Cardiac muscle cell (in vitro differentiated cells and primary cell): ENCODE results near the gene HOXC5. TPM values are rescaled to one million over a fixed set of nuclear protein-coding genes. Genes with fewer than 3 reads are reported as not detected.

Experiments used
- DNase-seq, 2 donors: peaks; one replicate each; pipeline versions ENCODE4 v3.0.0 to v3.0.0-alpha.2; 2010 to 2017; ENCODE audit warnings: low read depth in 1 of 2, low spot score in 1 of 2
- H3K27ac ChIP-seq: fragments of 200-600 bp; sonication (generic); 2 replicates; pipeline ENCODE4 v1.5.1; 2016
- H3K27me3 ChIP-seq: fragments of 200-600 bp; sonication (generic); 2 replicates; pipeline ENCODE4 v1.6.0; 2016; ENCODE audit warnings: control low read depth
- H3K36me3 ChIP-seq: fragments of 200-600 bp; sonication (generic); 2 replicates; pipeline ENCODE4 v1.5.1; 2016; ENCODE audit warnings: control low read depth
- H3K4me1 ChIP-seq: fragments of 200-600 bp; sonication (generic); 2 replicates; pipeline ENCODE4 v1.8.1; 2017; ENCODE audit warnings: low read depth, mild to moderate bottlenecking, mixed run types
- H3K4me3 ChIP-seq: fragments of 200-600 bp; sonication (generic); 2 replicates; pipeline ENCODE4 v1.5.1; 2016; ENCODE audit warnings: mild to moderate bottlenecking
- H3K9me3 ChIP-seq: fragments of 200-600 bp; sonication (generic); 2 replicates; pipeline ENCODE4 v1.5.1; 2017; ENCODE audit warnings: low read depth, mild to moderate bottlenecking, control low read depth
- polyA plus RNA-seq: library from polyadenylated mRNA; unstranded; fragments of >200 nt; fragmentation: Nextera tagmentation; extraction: Ambion mirVana; gene quantifications from 2 replicates; pipeline ENCODE4 v1.2.1, GENCODE V29; 2016
- total RNA-seq: library from RNA; depleted of rRNA; stranded (reverse); fragments of >200 nt; gene quantifications from 2 replicates; pipeline ENCODE4 v1.2.3, GENCODE V29; 2016
- TF ChIP-seq, protein P1 (sequence below): IDR thresholded peaks from 2 replicates; pipeline ENCODE4 v1.5.1; 2012; ENCODE audit warnings: low read depth, mild to moderate bottlenecking, low read length

Gene HOXC5
- total and polyA plus RNA-seq, 2 experiments from 2014 or later = not detected

DNA sequence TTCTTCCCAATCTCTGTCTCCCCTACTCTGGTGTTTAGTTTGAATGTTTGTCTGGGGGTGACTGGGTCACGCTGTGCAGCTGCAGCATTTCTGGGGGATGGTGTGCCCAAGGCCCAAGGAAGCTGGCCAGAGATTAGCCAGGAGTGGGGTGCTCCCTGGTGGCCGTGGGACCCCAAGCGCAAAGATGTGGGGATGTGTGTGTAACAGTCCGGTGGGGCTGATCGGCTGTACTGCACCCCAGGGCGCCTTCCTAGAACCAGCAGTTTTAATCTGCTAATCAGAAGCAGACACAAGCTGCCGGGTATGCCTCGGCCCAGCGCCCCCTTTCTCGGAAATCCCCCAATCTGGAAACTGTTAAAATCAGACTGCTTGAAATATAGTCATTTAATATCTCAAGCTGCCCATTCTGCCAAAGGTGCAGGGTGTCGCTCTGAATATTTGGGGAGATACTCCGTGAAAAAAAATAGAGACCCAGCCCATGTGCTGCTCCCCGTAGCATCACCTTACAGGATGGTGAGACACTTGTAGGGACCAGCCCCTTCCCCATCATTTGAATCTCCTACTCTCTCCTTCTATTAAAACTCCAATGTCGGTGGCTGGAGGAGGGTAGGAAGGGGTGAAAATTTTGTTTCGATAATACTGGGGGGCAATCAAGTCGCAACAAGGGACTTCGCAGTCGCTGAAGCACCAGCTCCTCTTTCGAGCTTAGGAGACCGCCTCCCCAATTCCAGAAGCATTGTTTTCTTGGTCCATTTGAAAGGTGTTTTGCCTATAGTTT lies 28.6 kb upstream of the HOXC5 start:
- Histone ChIP-seq H3K4me1 (no peaks in the 10 kb centered on the region), H3K36me3 (no peaks in the 10 kb centered on the region), H3K27ac (no peak overlapping the region), H3K27me3 (peaks cover 100% of the 10 kb centered on the region), H3K9me3 (no peaks in the 10 kb centered on the region), H3K4me3 (no peak overlapping the region)
- TF ChIP-seq, protein P1, sequence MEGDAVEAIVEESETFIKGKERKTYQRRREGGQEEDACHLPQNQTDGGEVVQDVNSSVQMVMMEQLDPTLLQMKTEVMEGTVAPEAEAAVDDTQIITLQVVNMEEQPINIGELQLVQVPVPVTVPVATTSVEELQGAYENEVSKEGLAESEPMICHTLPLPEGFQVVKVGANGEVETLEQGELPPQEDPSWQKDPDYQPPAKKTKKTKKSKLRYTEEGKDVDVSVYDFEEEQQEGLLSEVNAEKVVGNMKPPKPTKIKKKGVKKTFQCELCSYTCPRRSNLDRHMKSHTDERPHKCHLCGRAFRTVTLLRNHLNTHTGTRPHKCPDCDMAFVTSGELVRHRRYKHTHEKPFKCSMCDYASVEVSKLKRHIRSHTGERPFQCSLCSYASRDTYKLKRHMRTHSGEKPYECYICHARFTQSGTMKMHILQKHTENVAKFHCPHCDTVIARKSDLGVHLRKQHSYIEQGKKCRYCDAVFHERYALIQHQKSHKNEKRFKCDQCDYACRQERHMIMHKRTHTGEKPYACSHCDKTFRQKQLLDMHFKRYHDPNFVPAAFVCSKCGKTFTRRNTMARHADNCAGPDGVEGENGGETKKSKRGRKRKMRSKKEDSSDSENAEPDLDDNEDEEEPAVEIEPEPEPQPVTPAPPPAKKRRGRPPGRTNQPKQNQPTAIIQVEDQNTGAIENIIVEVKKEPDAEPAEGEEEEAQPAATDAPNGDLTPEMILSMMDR = no peak
- DNase-seq = no peak

DNA sequence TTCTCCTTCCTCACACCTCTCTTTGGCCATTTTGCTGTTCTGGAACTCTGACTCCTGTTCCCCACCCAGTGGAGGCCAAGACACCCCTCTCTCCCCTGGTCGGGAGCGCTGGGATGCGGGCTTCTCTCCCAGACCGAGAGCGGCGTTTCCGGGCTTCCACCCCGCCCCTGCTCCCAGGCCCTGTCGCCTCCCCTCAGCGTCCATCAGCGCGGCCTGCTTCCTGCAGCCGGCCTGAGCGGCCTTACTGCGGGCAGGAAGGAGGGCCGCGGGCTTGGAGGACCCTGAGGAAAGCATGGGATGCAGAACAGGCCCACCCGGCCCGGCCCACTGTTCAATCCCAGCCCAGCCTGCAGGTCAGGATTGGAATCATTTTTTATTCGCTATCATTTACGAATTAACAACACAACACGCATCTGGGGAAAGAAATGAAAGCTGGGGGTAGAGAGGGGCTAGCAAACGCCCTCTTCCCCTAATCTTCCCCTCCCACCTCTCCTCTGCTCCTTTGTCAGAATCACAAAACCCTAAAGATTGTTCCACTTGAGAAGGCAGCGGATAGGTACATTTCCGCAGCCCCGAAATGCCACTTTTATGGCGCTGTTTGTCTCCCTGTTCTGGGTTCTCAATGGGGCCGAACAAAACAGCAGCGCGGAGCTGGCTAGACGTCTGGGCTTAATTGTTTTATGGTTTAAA lies 27.9 kb upstream of the HOXC5 start:
- no peak for DNase-seq

DNA sequence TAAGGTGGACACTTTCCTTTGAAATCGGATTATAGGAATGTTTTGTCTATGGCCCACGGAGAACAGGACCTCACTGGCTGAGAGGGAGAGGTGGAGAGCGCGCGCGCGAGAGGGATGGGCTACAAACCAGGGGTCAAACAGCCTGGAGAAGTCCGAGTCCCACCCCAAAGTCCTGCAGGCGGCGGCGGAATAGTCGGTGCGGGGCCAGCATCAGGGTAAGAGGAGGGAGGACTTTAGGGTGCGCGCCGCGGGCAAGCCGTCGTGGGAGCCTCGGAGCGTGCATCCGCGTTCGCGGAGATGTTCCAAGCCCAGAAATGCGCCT lies 27.4 kb upstream of the HOXC5 start:
- H3K9me3 ChIP-seq = no peaks in the 10 kb centered on the region
- DNase-seq = no peak
- TF ChIP-seq, protein P1 = no peak
- H3K27ac ChIP-seq = no peak overlapping the region
- no peak overlapping the region for H3K4me3 ChIP-seq
- no peaks in the 10 kb centered on the region for H3K36me3 ChIP-seq
- no peaks in the 10 kb centered on the region for H3K4me1 ChIP-seq
- H3K27me3 ChIP-seq = peaks cover 100% of the 10 kb centered on the region

More for the DNA sequence above, 27.9 kb upstream of the HOXC5 start:
- Histone ChIP-seq H3K4me3 (no peak overlapping the region), H3K4me1 (no peaks in the 10 kb centered on the region), H3K27ac (no peak overlapping the region), H3K9me3 (no peaks in the 10 kb centered on the region), H3K36me3 (no peaks in the 10 kb centered on the region), H3K27me3 (peaks cover 100% of the 10 kb centered on the region)
- TF ChIP-seq, protein P1 = no peak

DNA sequence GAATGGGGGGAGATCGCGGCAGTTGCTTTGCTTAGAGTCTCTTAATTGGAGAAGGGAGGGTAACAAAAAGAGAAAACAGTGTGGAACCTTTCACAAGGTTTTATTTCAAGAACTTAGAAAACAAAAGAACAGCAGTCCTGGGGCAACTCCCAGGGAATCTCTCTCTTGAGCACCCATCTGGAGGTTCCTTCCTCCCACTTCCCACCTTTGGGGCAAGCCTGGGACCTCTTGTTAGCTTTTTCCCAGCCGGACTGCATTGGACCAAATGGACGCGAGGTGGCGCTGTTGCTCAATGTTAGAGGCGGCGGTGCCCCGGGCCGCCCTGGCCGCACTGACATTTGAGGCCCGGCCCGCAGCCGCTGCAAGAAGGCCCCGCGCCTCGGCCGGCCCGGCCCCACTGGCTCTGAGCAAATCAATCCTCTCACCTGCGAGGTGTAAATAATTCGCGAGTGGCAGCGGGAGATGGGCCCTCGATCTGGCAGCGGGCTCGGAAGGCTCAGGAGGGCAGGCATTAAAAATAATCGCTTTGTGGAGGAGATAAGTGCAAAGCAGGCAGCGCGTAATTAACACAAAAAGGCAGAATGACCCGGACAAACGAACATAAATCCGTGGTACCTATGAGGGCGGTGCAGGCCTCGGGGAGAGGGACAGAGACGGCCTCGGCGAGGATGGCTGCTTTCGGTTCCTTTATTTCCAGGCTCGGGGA lies 26.8 kb upstream of the HOXC5 start:
- Histone ChIP-seq H3K9me3 (no peaks in the 10 kb centered on the region), H3K36me3 (no peaks in the 10 kb centered on the region), H3K4me3 (no peak overlapping the region), H3K27ac (no peak overlapping the region), H3K27me3 (peaks cover 100% of the 10 kb centered on the region), H3K4me1 (no peaks in the 10 kb centered on the region)
- TF ChIP-seq, protein P1 = peak; percentile 84
- DNase-seq = peak; percentile 85 to 94

DNA sequence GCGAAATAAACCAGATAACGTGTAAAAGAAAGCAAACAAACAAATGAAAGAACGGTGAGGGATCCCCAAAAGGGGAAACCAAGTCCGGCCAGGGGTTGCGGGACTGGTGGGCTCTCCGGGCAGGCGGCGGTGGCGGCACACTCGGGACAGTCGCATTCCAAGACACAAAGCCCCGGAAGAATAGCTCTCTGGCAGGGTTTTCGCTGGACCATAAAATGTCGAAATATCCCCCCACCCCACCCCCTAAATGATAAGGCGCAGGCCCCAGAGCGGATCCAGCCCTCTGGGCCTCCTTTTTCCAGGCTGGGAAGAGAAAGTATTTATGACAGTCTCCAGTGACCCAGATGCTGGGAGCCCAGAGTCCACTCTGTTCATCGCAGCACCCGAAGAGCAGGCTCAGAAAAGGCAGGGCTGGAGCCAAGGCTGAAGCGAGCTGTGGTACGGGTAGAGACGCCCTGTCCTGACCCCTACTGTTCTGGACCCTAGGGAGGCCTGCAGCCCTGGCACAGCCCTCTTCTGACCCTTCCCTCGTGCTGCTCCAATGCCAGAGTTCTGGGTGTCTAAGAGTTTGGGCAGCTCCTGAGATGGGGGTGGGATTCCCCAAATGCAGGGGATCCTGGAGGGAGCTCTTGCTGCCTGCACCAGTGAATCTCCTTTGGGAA lies 26.2 kb upstream of the HOXC5 start:
- TF ChIP-seq, protein P1 = no peak
- Histone ChIP-seq H3K9me3 (no peaks in the 10 kb centered on the region), H3K4me3 (no peak overlapping the region)

More for the DNA sequence above, 26.2 kb upstream of the HOXC5 start:
- H3K36me3 ChIP-seq = no peaks in the 10 kb centered on the region
- no peak for DNase-seq
- peaks cover 100% of the 10 kb centered on the region for H3K27me3 ChIP-seq
- no peak overlapping the region for H3K27ac ChIP-seq
- no peaks in the 10 kb centered on the region for H3K4me1 ChIP-seq
